DOHH2 (cell line): ENCODE results near the gene DSCAML1.

Source experiments
- EZH2phosphoT487 ChIP-seq: fragments of 200-600 bp; sonication (generic); IDR thresholded peaks from 2 replicates; pipeline ENCODE4 v1.6.1; 2017; ENCODE audit warnings: borderline replicate concordance, mild to moderate bottlenecking, antibody characterized with exemption, low read length, moderate library complexity, mixed read lengths
- TF ChIP-seq, protein P1 (sequence below): fragments of 200-600 bp; sonication (generic); IDR thresholded peaks from one replicate; pipeline ENCODE4 v1.5.1; 2014; ENCODE audit warnings: antibody characterized with exemption, mild to moderate bottlenecking, low read depth, low read length; ENCODE audit not compliant: poor library complexity, severe bottlenecking

GRCh38 chr11:117807482-117808327 lies 10.7 kb upstream of the DSCAML1 start:
- TF ChIP-seq, protein P1, sequence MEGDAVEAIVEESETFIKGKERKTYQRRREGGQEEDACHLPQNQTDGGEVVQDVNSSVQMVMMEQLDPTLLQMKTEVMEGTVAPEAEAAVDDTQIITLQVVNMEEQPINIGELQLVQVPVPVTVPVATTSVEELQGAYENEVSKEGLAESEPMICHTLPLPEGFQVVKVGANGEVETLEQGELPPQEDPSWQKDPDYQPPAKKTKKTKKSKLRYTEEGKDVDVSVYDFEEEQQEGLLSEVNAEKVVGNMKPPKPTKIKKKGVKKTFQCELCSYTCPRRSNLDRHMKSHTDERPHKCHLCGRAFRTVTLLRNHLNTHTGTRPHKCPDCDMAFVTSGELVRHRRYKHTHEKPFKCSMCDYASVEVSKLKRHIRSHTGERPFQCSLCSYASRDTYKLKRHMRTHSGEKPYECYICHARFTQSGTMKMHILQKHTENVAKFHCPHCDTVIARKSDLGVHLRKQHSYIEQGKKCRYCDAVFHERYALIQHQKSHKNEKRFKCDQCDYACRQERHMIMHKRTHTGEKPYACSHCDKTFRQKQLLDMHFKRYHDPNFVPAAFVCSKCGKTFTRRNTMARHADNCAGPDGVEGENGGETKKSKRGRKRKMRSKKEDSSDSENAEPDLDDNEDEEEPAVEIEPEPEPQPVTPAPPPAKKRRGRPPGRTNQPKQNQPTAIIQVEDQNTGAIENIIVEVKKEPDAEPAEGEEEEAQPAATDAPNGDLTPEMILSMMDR = peak; percentile 97
- TF ChIP-seq EZH2phosphoT487 = no peak
